Measurements from ENCODE around the gene CDCA5.

The CDCA5 gene

DNA sequence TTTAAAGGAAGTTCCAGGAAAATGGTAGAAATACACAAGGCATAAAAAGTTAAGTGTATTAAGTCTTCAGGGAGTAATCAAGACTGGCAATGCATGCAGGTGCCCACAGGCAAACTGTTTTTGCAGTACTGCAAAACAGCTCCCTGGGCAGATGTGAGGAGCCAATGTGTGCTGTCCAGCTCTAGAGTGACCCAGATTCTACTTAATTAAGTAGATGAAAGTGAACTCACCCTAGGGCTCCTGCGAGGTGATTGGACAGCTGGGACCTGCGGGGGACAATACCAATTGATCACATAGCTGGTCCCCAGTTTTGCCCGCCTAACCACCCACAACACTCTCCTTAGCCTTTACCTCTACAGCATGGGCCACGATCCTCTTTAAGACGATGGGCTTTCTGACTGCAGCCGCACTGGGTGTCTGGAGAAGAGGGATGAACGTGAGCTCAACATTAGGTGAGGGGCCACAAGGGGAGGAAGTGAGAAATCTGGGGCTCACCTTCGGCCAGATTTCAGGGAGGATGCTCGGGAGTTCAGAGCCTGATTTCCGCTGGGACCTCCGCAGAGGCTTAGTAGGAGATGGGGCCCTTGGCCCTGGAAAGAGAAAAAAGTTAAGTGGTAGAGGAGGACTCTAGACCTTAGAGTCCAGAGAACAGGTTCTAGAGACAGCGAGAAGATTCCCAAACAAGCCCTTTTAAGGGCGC is 556 bp downstream of the CDCA5 start:
- TF ChIP-seq, protein P1, sequence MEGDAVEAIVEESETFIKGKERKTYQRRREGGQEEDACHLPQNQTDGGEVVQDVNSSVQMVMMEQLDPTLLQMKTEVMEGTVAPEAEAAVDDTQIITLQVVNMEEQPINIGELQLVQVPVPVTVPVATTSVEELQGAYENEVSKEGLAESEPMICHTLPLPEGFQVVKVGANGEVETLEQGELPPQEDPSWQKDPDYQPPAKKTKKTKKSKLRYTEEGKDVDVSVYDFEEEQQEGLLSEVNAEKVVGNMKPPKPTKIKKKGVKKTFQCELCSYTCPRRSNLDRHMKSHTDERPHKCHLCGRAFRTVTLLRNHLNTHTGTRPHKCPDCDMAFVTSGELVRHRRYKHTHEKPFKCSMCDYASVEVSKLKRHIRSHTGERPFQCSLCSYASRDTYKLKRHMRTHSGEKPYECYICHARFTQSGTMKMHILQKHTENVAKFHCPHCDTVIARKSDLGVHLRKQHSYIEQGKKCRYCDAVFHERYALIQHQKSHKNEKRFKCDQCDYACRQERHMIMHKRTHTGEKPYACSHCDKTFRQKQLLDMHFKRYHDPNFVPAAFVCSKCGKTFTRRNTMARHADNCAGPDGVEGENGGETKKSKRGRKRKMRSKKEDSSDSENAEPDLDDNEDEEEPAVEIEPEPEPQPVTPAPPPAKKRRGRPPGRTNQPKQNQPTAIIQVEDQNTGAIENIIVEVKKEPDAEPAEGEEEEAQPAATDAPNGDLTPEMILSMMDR (IDR thresholded peaks at IDR 0.05; ENCODE audit: low read depth, low read length) = no peak

DNA sequence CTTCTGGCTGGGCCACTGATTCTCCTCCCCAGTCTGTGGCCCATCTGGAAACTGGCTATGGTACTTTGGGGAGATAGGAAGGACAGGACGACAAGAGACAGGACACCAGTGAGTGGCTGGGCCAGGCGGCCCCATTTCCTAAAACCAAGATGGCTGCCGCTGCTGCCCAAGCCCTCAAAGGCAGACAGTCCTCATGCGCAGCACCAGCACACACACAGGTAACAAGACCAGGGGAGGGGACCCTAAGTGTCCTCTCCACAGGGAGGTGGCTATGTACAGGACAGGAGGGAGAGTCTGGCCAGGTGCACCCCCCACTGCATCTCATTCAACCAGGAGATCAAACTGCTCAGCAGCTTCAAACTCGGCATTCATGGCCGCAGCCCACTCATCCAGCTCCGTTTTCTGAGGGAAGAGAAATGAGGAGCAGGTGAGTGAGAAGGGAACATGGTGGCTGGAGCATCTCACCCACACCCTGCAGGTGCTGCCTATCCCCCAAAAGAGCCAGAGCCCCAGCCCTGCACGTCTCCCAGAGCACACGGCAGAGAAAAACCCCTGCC is 5.0 kb downstream of the CDCA5 start:
- H3K4me3 ChIP-seq (replicated peaks in 1 of 2; ENCODE audit: low read depth in 2 of 2, low read length in 2 of 2) = no peak overlapping the region
- TF ChIP-seq, protein P1 (IDR thresholded peaks at IDR 0.05; ENCODE audit: low read depth, low read length) = no peak
- no peak for DNase-seq (ENCODE audit: low read depth in 2 of 2)

More for the DNA sequence above, 556 bp downstream of the CDCA5 start:
- H3K4me3 ChIP-seq (replicated peaks in 1 of 2; ENCODE audit: low read depth in 2 of 2, low read length in 2 of 2) = peak overlapping the region; percentile 81 to 91
- no peak for DNase-seq (ENCODE audit: low read depth in 2 of 2)

DNA sequence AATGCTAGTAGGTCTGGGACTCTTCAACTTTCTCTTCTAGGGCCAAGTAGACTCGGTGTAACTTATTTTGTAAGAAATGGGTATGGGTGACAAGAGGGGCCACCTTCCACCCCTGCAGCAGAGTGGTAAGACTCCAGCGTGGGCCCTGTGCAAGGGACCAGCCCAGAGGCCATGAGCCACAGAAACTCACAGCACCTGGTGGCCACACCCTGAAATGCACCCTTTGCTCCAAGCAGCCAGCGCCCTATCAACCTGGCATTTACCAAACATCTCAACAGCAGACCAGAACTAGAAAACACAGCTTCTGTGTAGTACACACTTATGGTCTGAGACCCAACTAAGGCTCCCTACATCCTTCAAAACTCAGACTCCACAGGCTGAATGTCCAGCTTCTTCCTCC is 5.7 kb downstream of the CDCA5 start:
- peak; percentile 35 to 47 for DNase-seq (ENCODE audit: low read depth in 2 of 2)
- TF ChIP-seq, protein P1 (IDR thresholded peaks at IDR 0.05; ENCODE audit: low read depth, low read length) = peak; percentile 66
- no peak overlapping the region for H3K4me3 ChIP-seq (replicated peaks in 1 of 2; ENCODE audit: low read depth in 2 of 2, low read length in 2 of 2)

DNA sequence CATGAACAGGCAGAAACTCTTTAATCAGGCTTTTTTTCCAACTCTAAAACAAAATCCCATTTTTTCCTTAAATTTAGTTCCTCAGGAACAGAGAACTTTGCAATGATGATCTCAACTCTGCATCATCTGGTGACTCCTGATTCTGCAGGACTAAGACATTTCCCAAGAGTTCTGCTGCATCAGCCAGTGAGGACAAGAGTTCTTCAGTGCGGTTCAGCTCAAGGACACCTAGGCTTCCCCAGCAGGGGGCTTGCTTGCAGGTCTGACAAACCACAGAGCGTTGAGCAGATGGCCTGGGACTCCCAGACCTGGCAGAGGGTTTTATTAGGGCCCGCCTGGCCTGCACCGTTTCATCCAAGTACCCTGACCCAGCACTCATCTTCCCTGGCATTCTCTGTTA is 6.4 kb downstream of the CDCA5 start:
- TF ChIP-seq, protein P1 (IDR thresholded peaks at IDR 0.05; ENCODE audit: low read depth, low read length) = no peak
- no peak overlapping the region for H3K4me3 ChIP-seq (replicated peaks in 1 of 2; ENCODE audit: low read depth in 2 of 2, low read length in 2 of 2)
- peak in 1 of 2 donors; percentile 24 for DNase-seq (ENCODE audit: low read depth in 2 of 2)

DNA sequence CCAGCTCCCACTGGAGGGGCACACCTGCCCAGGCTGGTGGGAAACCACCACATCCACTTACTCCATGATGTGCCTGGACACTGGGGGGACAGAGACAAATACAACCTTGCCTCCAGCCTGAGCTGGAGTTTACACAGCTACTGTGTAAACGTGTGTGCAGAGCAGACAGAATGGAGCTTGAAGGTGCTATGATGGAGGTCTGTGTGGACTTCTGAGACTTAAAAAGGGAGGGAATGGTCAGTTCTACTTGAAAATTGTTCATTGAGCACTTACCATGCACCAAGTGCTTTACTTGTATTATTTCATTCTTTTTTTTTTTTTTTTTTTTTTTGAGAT is 11.2 kb downstream of the CDCA5 start:
- DNase-seq (ENCODE audit: low read depth in 2 of 2) = no peak
- H3K4me3 ChIP-seq (replicated peaks in 1 of 2; ENCODE audit: low read depth in 2 of 2, low read length in 2 of 2) = no peak overlapping the region
- TF ChIP-seq, protein P1 (IDR thresholded peaks at IDR 0.05; ENCODE audit: low read depth, low read length) = no peak

DNA sequence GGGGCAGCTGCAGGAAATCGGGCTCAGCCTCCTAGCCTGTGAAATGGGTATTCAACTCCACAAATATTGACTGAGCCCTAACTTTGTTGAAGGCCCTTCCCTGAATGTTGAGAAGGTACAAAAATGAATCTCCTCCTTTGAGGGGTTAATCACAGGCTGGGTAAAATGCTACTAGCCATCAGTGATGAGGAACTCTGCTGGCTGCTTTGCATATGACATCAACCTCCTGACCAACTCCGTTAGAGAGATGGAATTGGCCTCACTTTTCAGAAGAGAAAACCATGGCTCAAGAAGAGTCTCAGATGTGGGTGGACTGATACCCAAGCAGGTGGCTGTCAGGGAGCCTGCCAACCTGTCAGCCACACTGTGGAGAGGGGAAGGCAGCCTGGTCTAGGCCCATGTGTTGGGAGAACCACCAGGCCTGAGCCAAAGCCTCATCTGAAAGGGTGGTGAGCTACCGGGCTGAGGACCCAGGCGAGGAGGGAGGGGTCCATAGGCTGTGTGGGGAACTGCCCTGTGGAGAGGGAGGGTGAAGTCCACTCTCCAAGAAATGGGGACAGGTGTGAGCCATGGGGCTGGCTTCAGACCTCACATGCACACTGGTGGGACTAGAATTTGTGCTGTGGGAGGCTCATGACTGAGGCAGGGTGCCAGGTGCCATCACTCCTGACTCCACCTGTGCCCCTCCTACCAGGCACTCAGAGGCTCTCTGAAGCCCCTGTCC is 11.8 kb downstream of the CDCA5 start:
- no peak for DNase-seq (ENCODE audit: low read depth in 2 of 2)
- TF ChIP-seq, protein P1 (IDR thresholded peaks at IDR 0.05; ENCODE audit: low read depth, low read length) = no peak
- H3K4me3 ChIP-seq (replicated peaks in 1 of 2; ENCODE audit: low read depth in 2 of 2, low read length in 2 of 2) = no peak overlapping the region
